GM12891 (cell line): ENCODE data around the gene PCDHA11. TPM values are rescaled to one million over a fixed set of nuclear protein-coding genes. Genes with fewer than 3 reads are reported as not detected.
"Not testable (repeated sequence)": the region's sequence is repeated elsewhere in the genome, so short reads cannot be mapped to it uniquely, and the experiment has no call there.

Experiments
- DNase-seq: peaks from one replicate; pipeline ENCODE4 v3.0.0; 2011; ENCODE audit warnings: low spot score; ENCODE audit not compliant: insufficient read length
- FAIRE-seq: peaks from 2 replicates; lab custom pipeline; 2011; peaks lifted over from hg19 to GRCh38; lab: Jason Lieb, UNC
- PAX5 ChIP-seq: IDR thresholded peaks from 2 replicates; pipeline ENCODE4 v1.6.1; 2011; ENCODE audit warnings: low read length, moderate library complexity, mild to moderate bottlenecking; ENCODE audit not compliant: insufficient read depth, severe bottlenecking
- POLR2A ChIP-seq: IDR thresholded peaks from 2 replicates; pipeline ENCODE4 v1.6.1; 2011; ENCODE audit warnings: low read depth, low read length, control low read depth
- POLR2AphosphoS5 ChIP-seq: IDR thresholded peaks from 2 replicates; pipeline ENCODE4 v1.6.1; 2011; ENCODE audit warnings: low read depth, low read length, control low read depth
- POU2F2 ChIP-seq: IDR thresholded peaks from 2 replicates; pipeline ENCODE4 v1.6.1; 2011; ENCODE audit warnings: low read depth, mild to moderate bottlenecking, control low read depth, low read length, moderate library complexity
- SPI1 ChIP-seq: IDR thresholded peaks from 2 replicates; pipeline ENCODE4 v1.6.1; 2011; ENCODE audit warnings: low read depth, low read length, control low read depth
- TAF1 ChIP-seq: IDR thresholded peaks from 2 replicates; pipeline ENCODE4 v1.6.1; 2011; ENCODE audit warnings: low read depth, low read length, control low read depth
- polyA plus RNA-seq: library from polyadenylated mRNA; unstranded; fragments of >200 nt; gene quantifications from one replicate; pipeline ENCODE4 v1.2.1, GENCODE V29; 2012; ENCODE audit warnings: low read depth, missing spikeins, inconsistent platforms; ENCODE audit not compliant: missing spikeins

PCDHA11 gene
- polyA plus RNA-seq, result 0.22 TPM

DNA sequence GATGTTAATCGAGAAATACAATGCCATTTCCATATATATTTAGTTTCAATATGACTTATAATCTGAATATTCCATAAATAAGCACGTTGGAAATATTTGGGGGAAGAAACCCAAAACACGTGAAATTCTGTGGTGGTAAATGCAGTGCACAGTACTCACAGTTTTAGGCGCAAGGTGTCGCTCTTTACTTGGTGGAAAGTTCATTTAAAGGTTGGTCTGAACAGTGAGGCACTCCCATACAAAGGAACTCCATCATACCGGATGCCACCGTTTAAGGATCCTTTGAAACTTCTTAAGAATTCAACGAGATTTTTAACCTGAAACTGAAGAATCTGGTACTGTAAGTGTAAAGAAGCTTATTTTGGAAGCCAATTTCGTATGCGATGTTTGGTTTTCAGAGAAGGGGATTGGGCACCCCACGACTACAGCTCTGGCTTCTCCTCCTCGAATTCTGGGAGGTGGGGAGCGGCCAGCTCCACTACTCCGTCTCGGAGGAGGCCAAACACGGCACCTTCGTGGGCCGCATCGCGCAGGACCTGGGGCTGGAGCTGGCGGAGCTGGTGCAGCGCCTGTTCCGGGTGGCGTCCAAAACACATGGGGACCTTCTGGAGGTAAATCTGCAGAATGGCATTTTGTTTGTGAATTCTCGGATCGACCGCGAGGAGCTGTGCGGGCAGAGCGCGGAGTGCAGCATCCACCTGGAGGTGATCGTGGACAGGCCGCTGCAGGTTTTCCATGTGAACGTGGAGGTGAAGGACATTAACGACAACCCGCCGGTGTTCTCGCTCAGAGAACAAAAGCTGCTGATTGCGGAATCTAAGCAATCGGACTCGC is at the start of gene PCDHA11:
TSS of gene PCDHA11 (plus strand) at position 237 of the 834 bp plus-strand sequence. CDS start at position 384, 147 bp downstream.
- TF ChIP-seq TAF1, result no peak
- no peak for TF ChIP-seq POLR2A
- TF ChIP-seq POLR2AphosphoS5, result no peak
- no peak for TF ChIP-seq SPI1
- TF ChIP-seq POU2F2, result no peak
- no peak for TF ChIP-seq PAX5
- DNase-seq, result no peak
- no peak for FAIRE-seq

- TF ChIP-seq POLR2A, result no peak
- TF ChIP-seq POLR2AphosphoS5, result no peak
- TF ChIP-seq SPI1, result no peak
- TF ChIP-seq TAF1, result no peak
- no peak for TF ChIP-seq PAX5
- no peak for TF ChIP-seq POU2F2
- DNase-seq (no peak), FAIRE-seq (no peak)
Measured at GRCh38 chr5:140821375-140822280, 47.1 kb upstream of the PCDHA11 start, which contains the start of gene PCDHA5. PCDHA5 (plus strand) TSS chr5:140821613.

DNA sequence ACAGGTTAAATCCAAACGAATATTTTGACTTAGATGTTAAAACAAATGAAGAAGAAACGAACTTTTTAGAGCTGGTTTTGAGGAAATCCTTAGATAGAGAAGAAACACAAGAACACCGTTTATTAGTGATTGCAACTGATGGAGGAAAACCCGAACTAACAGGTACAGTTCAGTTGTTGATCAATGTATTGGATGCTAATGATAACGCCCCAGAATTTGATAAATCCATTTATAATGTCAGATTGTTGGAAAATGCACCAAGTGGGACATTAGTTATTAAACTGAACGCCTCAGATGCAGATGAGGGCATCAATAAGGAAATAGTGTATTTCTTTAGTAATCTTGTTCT is 46.5 kb upstream of the PCDHA11 start:
- no peak for FAIRE-seq
- no peak for DNase-seq
- no peak for TF ChIP-seq TAF1
- no peak for TF ChIP-seq POLR2A

GRCh38 chr5:140822969-140823368 is 45.8 kb upstream of the PCDHA11 start:
- not testable (repeated sequence) for DNase-seq, FAIRE-seq

GRCh38 chr5:140823475-140823874 is 45.3 kb upstream of the PCDHA11 start:
- TF ChIP-seq POU2F2 (no peak), PAX5 (no peak), TAF1 (no peak), POLR2A (no peak), POLR2AphosphoS5 (no peak), SPI1 (no peak)
- no peak for DNase-seq
- no peak for FAIRE-seq

DNA sequence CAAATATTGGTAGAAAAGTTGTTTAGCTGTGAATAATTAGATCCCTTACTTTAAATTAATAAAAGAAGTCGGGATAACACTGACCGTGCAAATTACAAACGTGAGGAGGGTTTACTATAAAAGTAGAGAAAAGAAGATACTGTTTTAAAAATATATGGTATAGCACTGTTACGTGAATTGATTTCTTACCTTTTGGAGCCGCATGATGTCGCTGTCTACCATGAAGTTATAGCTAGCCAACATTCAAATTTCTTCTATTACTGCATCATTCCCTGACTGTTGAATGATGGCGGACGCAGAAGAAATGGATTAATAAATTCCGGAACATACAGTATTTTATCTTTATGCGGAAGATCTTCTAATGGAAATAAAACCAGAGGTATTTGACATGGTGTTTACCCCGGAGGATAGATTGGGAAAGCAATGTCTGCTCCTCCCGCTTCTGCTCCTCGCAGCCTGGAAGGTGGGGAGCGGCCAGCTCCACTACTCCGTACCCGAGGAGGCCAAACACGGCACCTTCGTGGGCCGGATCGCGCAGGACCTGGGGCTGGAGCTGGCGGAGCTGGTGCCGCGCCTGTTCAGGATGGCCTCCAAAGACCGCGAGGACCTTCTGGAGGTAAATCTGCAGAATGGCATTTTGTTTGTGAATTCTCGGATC is 40.9 kb upstream of the PCDHA11 start, which contains the start of gene PCDHA6:
TSS of gene PCDHA6 (plus strand) at position 257 of the 658 bp plus-strand sequence. CDS start at position 389, 132 bp downstream.
- FAIRE-seq (no peak), DNase-seq (no peak)
- TF ChIP-seq POLR2A (no peak), POLR2AphosphoS5 (no peak), SPI1 (no peak), POU2F2 (no peak), PAX5 (no peak), TAF1 (no peak)

DNA sequence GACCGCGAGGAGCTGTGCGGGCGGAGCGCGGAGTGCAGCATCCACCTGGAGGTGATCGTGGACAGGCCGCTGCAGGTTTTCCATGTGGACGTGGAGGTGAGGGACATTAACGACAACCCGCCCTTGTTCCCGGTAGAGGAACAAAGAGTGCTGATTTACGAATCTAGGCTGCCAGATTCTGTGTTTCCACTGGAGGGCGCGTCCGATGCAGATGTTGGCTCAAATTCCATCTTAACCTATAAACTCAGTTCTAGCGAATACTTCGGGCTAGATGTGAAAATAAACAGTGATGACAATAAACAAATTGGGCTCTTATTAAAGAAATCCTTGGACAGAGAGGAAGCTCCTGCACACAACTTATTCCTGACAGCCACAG is 40.4 kb upstream of the PCDHA11 start:
- no peak for DNase-seq
- TF ChIP-seq POU2F2, result no peak
- no peak for TF ChIP-seq TAF1
- TF ChIP-seq POLR2AphosphoS5, result no peak
- TF ChIP-seq SPI1, result no peak
- no peak for TF ChIP-seq POLR2A
- FAIRE-seq, result no peak

DNA sequence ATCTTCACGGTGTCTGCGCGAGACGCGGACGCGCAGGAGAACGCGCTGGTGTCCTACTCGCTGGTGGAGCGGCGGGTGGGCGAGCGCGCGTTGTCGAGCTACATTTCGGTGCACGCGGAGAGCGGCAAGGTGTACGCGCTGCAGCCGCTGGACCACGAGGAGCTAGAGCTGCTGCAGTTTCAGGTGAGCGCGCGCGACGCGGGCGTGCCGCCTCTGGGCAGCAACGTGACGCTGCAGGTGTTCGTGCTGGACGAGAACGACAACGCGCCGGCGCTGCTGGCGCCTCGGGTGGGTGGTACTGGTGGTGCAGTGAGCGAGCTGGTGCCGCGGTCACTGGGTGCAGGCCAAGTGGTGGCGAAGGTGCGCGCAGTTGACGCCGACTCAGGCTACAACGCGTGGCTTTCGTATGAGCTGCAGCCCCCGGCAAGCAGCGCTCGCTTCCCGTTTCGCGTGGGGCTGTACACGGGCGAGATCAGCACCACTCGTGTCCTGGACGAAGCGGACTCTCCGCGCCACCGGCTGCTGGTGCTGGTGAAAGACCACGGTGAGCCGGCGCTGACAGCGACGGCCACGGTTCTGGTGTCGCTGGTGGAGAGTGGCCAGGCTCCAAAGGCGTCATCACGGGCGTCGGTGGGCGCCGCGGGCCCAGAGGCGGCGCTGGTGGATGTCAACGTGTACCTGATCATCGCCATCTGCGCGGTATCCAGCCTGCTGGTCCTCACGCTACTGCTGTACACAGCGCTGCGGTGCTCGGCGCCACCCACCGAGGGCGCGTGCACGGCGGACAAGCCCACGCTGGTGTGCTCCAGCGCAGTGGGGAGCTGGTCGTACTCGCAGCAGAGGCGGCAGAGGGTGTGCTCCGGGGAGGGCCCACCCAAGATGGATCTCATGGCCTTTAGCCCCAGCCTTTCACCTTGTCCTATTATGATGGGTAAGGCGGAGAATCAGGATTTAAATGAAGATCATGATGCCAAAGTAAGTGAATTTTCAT is 39.0 kb upstream of the PCDHA11 start:
- not testable (repeated sequence) for FAIRE-seq, DNase-seq

DNA sequence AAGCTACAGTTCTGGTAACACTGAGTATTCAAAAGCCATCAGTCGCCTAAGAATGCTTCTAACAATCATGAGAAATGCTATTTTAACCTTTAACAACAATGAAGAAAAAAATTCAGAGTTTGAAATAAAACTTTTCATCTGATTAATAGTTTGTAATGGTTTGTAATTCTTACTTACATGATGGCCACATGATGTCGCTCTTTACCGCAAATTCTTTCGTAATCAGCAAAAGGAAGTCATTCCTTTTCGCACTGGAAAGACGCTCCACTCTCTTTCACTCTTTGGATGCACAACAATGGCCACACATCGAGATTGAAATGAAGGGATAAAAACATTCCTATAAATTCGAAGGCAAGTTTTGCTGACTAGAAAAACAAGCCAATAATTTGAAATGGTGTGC is 34.8 kb upstream of the PCDHA11 start, which contains the start of gene PCDHA7:
TSS of gene PCDHA7 (plus strand) at position 277 of the 400 bp plus-strand sequence. CDS start at position 392, 115 bp downstream.
- FAIRE-seq (no peak), DNase-seq (no peak)
- TF ChIP-seq TAF1 (no peak), POLR2A (no peak), SPI1 (no peak), PAX5 (no peak), POU2F2 (no peak)

DNA sequence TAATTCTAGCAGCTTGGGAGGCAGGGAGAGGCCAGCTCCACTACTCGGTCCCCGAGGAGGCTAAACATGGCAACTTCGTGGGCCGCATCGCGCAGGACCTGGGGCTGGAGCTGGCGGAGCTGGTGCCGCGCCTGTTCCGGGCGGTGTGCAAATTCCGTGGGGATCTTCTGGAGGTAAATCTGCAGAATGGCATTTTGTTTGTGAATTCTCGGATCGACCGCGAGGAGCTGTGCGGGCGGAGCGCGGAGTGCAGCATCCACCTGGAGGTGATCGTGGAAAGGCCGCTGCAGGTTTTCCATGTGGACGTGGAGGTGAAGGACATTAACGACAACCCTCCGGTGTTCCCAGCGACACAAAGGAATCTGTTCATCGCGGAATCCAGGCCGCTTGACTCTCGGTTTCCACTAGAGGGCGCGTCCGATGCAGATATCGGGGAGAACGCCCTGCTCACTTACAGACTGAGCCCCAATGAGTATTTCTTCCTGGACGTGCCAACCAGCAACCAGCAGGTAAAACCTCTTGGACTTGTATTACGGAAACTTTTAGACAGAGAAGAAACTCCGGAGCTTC is 34.2 kb upstream of the PCDHA11 start:
- FAIRE-seq, DNase-seq: not testable (repeated sequence)
